ENCODE results near the gene KCNIP3.
"Not testable (repeated sequence)": the region's sequence is repeated elsewhere in the genome, so short reads cannot be mapped to it uniquely, and the experiment has no call there.

Gene KCNIP3

GRCh38 chr2:95348609-95349567 lies 51.7 kb downstream of the KCNIP3 start:
- DNase-seq: no peak

- no peak for DNase-seq
Measured at GRCh38 chr2:95349568-95350322, 52.6 kb downstream of the KCNIP3 start.

- DNase-seq: no peak
Measured at GRCh38 chr2:95350368-95350767, 53.2 kb downstream of the KCNIP3 start.

GRCh38 chr2:95350774-95351597 lies 53.8 kb downstream of the KCNIP3 start:
- DNase-seq: no peak

- DNase-seq: no peak
Measured at GRCh38 chr2:95351598-95351915, 54.4 kb downstream of the KCNIP3 start.

GRCh38 chr2:95352310-95353054 lies 55.3 kb downstream of the KCNIP3 start:
- DNase-seq: no peak

- DNase-seq: no peak
Measured at GRCh38 chr2:95353055-95353575, 56.0 kb downstream of the KCNIP3 start.

- no peak for DNase-seq
Measured at GRCh38 chr2:95353613-95354468, 56.7 kb downstream of the KCNIP3 start.

- no peak for DNase-seq
Measured at GRCh38 chr2:95354469-95354901, 57.3 kb downstream of the KCNIP3 start.

- no peak for DNase-seq
Measured at GRCh38 chr2:95354925-95355324, 57.8 kb downstream of the KCNIP3 start.

GRCh38 chr2:95355486-95355885 lies 58.3 kb downstream of the KCNIP3 start:
- DNase-seq: not testable (repeated sequence)

GRCh38 chr2:95356821-95357700 lies 59.9 kb downstream of the KCNIP3 start:
- DNase-seq: no peak

- DNase-seq: no peak
Measured at GRCh38 chr2:95357717-95358280, 60.7 kb downstream of the KCNIP3 start.

- DNase-seq: no peak
Measured at GRCh38 chr2:95359031-95359430, 61.9 kb downstream of the KCNIP3 start.

- DNase-seq: no peak
Measured at GRCh38 chr2:95359501-95359930, 62.4 kb downstream of the KCNIP3 start.

GRCh38 chr2:95361216-95361980 lies 64.3 kb downstream of the KCNIP3 start:
- DNase-seq: no peak

GRCh38 chr2:95362486-95362885 lies 65.3 kb downstream of the KCNIP3 start:
- no peak for DNase-seq

GRCh38 chr2:95366514-95366913 lies 69.4 kb downstream of the KCNIP3 start:
- no peak for DNase-seq

All from NCI-H524 (cell line).